Colonic mucosa (tissue), 4 donors: Measurements from ENCODE around the gene HMGN2. TPM values are rescaled to one million over a fixed set of nuclear protein-coding genes. Genes with fewer than 3 reads are reported as not detected.

Experiments
- DNase-seq: peaks from one replicate; pipeline ENCODE4 v3.0.0-alpha.2; 2020
- H3K27ac ChIP-seq: fragments of 200-600 bp; one replicate; pipeline ENCODE4 v1.8.0; 2021
- H3K27me3 ChIP-seq: fragments of 200-600 bp; one replicate; pipeline ENCODE4 v1.8.0; 2021
- H3K36me3 ChIP-seq: fragments of 200-600 bp; one replicate; pipeline ENCODE4 v1.8.0; 2021
- H3K4me1 ChIP-seq: fragments of 200-600 bp; one replicate; pipeline ENCODE4 v1.8.0; 2021; ENCODE audit warnings: mild to moderate bottlenecking
- H3K4me3 ChIP-seq: fragments of 200-600 bp; one replicate; pipeline ENCODE4 v1.8.0; 2021
- H3K9ac ChIP-seq, 2 donors: one replicate each; pipeline ENCODE4 v1.7.0; 2013; ENCODE audit warnings: control low read depth in 2 of 2, low read depth in 2 of 2, low read length in 2 of 2
- H3K9me3 ChIP-seq: fragments of 200-600 bp; one replicate; pipeline ENCODE4 v1.8.0; 2021
- CTCF ChIP-seq: fragments of 200-600 bp; IDR thresholded peaks from one replicate; pipeline ENCODE4 v1.8.0; 2022; ENCODE audit warnings: antibody characterized with exemption, mild to moderate bottlenecking
- intact Hi-C: fragments of 100-400 bp; cut with DNase I; formaldehyde crosslinking; loops from one replicate; pipeline ENCODE4 v1.14.1; 2022
- total RNA-seq, 2 donors: library from RNA; stranded (reverse); fragmentation: NEBNext Ultra II Directional in 1 of 2; extraction: Animal tissue kit (Norgen Biotek cat#: 25700) in 1 of 2; gene quantifications; one replicate each; pipeline ENCODE4 v1.2.1, GENCODE V29; 2021
- donor health status: healthy.
- donor health status: DM: no; HTN: no; CAD: no.
- donor health status: DM: no; HTN: no; CAD: no.

Gene HMGN2
- total RNA-seq, 2 donors from 2014 or later = 332 to 758 TPM

GRCh38 chr1:26438041-26438440, 34.2 kb upstream of the HMGN2 start:
- Histone ChIP-seq H3K4me3 (no peak overlapping the region), H3K27me3 (no peaks in the 10 kb centered on the region), H3K36me3 (peaks cover 8% of the 10 kb centered on the region), H3K27ac (no peak overlapping the region), H3K9ac (no peak overlapping the region), H3K4me1 (peaks cover 7% of the 10 kb centered on the region), H3K9me3 (no peaks in the 10 kb centered on the region)
- no peak for DNase-seq
- intact Hi-C loops = no loop called here
- TF ChIP-seq CTCF = no peak

GRCh38 chr1:26440259-26440658, 32.0 kb upstream of the HMGN2 start:
- Histone ChIP-seq H3K27me3 (no peaks in the 10 kb centered on the region), H3K4me3 (no peak overlapping the region), H3K9ac (no peak overlapping the region), H3K27ac (no peak overlapping the region), H3K4me1 (no peaks in the 10 kb centered on the region), H3K9me3 (no peaks in the 10 kb centered on the region), H3K36me3 (peaks cover 18% of the 10 kb centered on the region)
- no peak for TF ChIP-seq CTCF
- intact Hi-C loops = no loop called here
- DNase-seq = no peak

- Histone ChIP-seq H3K9ac (no peak overlapping the region), H3K27me3 (no peaks in the 10 kb centered on the region), H3K27ac (no peak overlapping the region), H3K36me3 (peaks cover 7% of the 10 kb centered on the region), H3K9me3 (no peaks in the 10 kb centered on the region), H3K4me1 (no peaks in the 10 kb centered on the region), H3K4me3 (no peak overlapping the region)
- no peak for DNase-seq
- intact Hi-C loops = no loop called here
- TF ChIP-seq CTCF = no peak
Observed at GRCh38 chr1:26449868-26450267, 22.4 kb upstream of the HMGN2 start.

- H3K36me3 ChIP-seq = peaks cover 7% of the 10 kb centered on the region
- no peaks in the 10 kb centered on the region for H3K9me3 ChIP-seq
- intact Hi-C loops = no loop called here
- no peaks in the 10 kb centered on the region for H3K27me3 ChIP-seq
- no peak overlapping the region for H3K9ac ChIP-seq
- no peak overlapping the region for H3K27ac ChIP-seq
- no peaks in the 10 kb centered on the region for H3K4me1 ChIP-seq
- no peak for TF ChIP-seq CTCF
- H3K4me3 ChIP-seq = no peak overlapping the region
- no peak for DNase-seq
Observed at GRCh38 chr1:26450908-26451307, 21.3 kb upstream of the HMGN2 start.

GRCh38 chr1:26452459-26453183, 19.6 kb upstream of the HMGN2 start:
- Histone ChIP-seq H3K9me3 (no peaks in the 10 kb centered on the region), H3K27me3 (no peaks in the 10 kb centered on the region), H3K27ac (no peak overlapping the region), H3K4me1 (no peaks in the 10 kb centered on the region), H3K4me3 (no peak overlapping the region), H3K9ac (no peak overlapping the region), H3K36me3 (peaks cover 7% of the 10 kb centered on the region)
- no peak for TF ChIP-seq CTCF
- intact Hi-C loops = no loop called here
- no peak for DNase-seq
